HG03108 (cell line): ENCODE measurements around the gene JMJD1C.
"Not testable (repeated sequence)": the region's sequence is repeated elsewhere in the genome, so short reads cannot be mapped to it uniquely, and the experiment has no call there.

Experiments used
- ATAC-seq: cut with Tn5 transposase; IDR thresholded peaks from one replicate; pipeline ENCODE4 v1.9.1; 2021; ENCODE audit warnings: moderate library complexity; ENCODE audit not compliant: unreplicated experiment

Gene JMJD1C

DNA sequence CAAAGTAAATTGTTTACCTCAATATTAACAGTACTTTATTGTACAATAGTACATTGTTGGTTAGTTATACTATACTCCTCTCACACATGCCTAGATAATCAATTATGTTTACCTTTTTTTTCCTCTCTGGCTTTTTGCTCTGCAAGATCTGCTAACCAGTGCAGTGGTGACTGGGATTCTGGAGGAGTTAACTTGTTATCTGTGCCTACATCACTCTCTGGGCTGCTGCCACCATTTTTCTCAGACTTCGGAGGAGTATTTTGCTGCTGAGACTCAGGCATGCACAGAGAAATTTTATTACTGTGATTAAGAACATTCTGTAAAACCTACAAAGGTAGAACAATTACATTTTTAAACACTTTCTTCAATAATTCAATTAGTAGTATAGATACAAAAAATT, 273.0 kb downstream of the JMJD1C start:
- ATAC-seq, result no peak

DNA sequence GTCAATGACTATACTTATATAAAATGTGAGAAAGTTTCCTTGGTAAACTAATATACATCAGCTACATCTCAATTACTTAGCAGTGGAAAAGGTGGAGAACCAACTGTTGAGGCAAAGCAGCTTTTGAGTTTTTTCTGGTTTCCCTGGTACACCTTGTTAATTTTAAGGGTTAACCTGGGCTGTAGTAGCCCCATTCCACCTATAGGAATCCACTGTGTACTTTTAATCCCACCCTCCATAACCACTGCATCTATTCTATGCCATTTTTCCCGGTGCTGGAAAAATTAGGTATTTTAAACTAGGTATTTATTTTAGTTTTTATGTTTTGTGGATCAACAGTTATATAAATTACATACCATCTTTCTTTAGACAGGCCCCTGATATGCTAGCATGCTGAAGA, 290.2 kb downstream of the JMJD1C start:
- no peak for ATAC-seq

DNA sequence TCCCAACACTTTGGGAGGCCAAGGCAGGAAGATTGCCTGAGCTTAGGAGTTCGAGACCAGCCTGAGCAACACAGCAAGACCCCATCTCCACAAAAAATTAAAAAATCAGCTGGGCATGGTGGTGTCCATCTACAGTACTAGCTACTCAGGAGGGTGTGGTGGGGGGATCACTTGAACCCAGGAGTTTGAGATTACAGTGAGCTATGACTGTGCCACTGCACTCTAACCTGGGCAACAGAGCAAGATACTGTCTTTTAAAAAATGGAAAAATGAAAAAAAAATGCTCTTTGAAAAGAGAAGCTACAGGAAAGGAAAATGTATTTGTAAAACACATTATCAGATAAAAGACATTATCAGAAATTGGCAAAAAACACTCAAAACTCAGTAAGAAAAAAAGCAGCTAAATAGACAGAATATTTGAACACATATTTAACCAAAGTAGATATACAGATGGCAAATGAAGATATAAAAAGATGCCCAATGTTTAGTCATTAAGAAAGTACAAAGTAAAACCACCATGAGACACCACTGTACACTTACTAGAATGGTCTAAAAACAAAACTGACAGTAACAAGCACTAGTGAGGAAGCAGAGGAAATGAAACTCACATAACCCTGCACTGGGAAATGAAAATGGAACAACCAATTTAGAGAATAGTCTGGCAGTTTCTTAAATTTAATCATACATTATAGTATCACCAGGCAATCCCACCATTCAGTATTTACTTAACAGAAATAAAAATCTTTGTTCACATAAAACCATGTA, 292.1 kb downstream of the JMJD1C start:
- peak; percentile 98 for ATAC-seq

DNA sequence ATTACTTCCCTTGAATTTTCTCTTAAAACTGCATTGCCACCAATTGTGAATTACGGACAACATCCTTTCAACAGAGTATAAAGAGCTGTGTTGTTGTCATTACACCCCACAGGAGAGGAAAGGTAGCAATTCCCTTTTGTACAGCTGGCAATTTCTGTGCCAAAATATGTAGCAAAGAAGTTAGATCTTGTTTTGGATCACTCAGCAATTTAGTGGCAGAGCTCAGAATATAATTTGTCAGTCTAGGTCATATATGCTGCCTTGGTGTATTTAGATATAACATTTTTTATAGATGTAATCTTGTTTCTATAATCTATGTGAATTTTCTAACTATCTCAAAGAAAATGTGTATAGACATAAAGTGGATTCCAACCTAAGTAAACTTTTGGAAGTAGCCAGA, 293.9 kb downstream of the JMJD1C start:
- ATAC-seq, result no peak

DNA sequence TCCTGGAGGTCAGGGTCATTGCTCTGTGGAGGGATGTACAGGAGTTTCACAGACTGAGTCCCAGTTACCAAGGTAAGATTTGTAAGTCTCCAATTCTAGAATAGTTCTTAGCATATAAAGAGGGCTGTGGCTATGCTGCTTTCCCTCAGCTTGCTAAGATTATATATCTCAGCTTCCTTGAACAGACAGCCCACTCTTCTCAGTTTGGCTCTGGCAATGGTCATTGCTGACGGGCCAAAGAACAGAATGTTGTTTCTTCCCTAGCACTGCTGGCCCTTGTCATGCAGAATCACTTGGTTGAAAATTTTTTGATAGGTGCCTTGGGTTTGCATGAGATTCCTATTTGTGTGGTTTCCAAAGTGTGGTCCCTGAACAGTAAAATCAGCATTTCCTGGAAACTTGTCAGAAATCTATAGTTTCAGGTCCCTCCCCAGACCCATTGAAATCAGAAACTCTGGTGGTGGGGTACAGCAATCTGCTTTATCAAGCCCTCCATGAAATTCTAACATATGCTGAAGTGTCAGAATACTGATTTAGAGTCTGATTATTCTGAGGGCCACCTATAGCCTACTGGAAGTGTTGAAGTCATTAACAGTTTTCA, 294.4 kb downstream of the JMJD1C start:
- ATAC-seq, result no peak

- no peak for ATAC-seq
Measured at GRCh38 chr10:63169624-63170023, 296.2 kb downstream of the JMJD1C start.

DNA sequence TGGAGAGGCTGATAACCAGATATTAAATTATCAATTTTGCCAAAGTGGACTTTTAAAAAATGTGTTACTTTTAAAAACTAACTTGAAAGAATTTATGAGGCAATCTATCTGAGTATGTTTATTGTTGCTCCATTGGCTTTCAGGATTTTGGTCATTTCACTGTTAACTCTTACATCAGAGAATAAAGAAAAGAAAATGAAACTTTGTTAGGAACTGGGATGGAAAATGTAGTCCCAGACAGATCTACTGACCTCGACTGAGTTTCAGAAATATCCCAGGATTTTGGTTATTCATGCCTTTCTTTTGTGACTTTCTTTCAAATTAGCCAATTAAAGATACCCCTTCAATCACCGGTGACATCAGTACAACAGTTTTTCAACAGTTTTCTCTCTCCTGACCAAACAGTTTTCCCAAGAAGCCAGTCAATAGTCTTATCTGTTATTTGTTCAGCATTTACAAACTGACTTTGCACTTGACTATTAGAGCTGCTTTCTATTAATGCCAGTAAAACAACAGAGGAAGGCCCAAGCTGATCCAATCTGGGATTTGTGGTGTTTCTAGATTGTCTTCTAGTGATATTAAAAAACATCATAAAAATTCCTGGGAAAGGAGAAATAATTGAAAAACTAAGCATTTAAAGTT, 296.8 kb downstream of the JMJD1C start:
- no peak for ATAC-seq

DNA sequence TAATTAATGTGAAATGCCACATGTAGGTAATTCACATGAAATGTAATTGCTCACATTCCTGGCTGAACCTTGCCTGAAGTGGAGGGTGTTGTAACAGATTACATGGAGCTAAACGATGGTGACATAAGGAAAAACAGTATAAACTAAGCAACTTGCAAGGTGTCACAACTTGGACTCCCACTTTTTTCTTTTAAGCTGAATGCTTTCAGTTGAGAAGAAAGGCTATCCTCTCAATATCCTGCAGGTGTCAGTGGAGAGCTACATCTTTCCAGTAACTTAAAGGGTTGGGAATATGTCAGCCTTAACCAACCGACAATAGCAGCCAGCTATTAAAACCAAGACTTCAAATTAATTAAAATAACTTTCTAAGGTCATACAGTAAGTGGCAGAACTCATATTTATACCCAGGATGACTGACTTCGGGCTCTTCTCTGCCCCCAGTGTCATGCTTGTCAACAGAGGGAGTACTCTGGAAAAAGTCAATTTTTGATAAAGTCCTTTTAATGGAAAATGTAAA, 299.0 kb downstream of the JMJD1C start:
- no peak for ATAC-seq

- ATAC-seq, result no peak
Measured at GRCh38 chr10:63165249-63165648, 300.5 kb downstream of the JMJD1C start.

DNA sequence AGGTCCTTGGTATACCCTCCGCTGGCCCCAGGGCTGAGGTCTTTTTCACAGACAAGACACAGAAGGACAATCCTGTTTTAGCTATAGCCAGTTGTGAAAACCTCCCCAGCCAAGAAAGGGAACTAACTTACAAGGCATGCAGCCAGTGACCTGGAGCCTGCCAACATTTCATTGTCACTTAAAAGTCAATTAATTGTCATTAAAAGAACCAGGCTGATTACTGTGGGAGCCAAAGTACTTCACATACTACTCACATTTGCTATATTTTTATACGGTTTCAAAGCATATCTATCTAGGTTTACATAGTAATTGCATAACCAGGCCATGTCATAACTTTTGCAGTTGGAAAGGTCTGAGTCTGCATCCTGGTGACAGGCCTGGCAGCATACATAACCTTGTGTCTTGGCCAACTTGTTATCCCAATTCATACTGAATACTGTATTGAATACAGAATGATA, 301.6 kb downstream of the JMJD1C start:
- ATAC-seq, result no peak

GRCh38 chr10:63161592-63161991, 304.2 kb downstream of the JMJD1C start:
- ATAC-seq, result no peak

DNA sequence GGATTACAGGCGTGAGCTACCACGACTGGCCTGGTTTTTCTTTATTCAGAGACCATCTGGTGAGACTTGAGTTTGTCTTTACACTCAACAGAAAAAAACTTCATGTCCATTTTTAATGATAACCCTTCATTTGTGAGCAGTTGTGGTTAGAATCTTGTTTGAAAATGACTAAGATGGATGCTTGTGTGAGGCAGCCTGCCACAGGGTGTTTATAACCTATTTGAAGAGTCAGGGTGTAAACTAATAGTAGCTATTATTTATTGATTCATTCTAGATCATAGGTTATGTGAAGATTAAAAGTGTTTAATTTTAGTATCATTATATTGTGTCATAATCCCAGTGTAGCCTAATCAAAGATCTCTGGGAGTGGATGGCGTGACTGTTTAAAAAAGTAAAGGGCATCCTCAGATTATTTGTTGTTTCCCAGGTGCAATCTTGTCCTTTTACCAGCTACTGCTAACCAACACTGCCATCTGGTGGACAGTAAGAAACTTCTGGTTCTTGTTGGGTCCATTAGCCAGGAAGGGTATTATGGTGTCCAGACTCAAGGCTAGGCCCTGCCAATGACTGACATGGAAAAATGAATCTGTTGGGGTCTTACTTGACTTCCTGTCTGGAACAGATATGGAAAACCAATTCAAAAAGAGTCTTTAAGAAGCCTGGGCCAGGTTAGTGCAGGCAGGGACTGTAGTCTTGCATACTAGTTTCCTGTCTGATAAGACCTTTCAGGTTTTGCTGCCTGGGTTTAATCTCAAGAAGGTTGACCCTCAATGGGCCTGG, 307.7 kb downstream of the JMJD1C start:
- ATAC-seq, result peak; percentile 63

DNA sequence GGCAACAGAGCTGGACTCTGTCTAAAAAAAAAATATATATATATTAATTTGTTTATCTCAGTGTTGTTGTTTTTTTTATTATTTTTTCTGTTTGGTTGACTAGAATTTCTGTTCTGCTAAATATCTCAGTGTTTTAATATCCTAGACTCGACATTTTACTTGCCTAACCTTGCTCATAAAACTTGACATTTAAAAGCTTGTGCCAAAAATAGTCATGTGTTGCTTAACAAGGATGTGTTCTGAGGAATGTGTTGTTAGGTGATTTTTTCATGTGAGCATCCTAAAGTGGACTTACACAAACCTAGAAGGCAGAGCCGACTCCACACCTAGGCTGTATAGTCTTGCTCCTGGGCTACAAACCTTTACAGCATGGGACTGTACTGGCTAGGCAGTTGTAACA, 309.5 kb downstream of the JMJD1C start:
- ATAC-seq, result no peak

DNA sequence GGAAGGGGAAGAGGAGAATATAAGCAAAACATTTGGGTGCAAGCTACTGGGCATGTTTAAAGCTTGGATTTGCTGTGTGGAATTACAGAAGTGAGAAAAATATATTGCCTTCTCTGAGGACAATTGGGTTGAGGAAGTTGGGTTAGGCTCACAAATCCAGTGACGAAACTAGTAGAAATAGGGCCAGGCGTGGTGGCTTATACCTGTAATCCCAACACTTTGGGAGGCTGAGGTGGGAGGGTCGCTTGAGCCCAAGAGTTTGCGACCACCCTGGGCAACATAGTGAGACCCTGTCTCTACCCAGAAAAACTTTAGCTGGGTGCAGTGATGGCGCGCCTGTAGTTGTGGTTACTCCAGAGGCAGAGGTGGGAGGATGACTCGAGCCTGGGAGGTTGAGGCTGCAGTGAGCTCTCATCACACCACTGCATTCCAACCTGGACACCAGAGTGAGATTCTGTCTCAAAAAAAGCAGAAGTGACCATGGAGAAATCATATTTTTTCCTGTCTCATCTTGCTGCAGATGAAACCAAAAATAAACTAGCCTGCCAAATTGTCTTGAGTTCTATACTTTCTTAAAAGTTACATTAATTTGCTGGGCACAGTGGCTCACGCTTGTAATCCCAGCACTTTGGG, 310.3 kb downstream of the JMJD1C start:
- no peak for ATAC-seq

GRCh38 chr10:63154546-63155387, 311.0 kb downstream of the JMJD1C start:
- ATAC-seq, result no peak

DNA sequence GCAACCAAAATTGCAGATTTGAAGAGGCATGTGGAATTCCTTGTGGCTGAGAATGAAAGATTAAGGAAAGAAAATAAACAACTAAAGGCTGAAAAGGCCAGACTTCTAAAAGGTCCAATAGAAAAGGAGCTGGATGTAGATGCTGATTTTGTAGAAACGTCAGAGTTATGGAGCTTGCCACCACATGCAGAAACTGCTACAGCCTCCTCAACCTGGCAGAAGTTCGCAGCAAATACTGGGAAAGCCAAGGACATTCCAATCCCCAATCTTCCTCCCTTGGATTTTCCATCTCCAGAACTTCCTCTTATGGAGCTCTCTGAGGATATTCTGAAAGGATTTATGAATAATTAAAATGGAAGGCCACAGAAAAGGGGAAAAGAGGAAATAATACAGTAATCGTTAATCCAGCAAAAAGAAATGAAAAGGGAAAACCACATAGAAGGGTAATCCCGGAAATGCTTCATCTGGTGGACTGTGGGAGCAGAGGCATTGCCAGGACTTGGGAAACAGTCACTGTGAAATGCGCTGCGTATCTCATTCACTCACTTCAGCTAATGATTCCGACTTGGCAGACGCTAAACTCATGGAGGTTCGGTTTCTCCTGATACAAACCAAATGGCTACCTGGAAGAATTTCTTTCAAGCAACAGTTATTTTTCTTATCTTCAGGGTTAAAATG, 311.8 kb downstream of the JMJD1C start:
- not testable (repeated sequence) for ATAC-seq

GRCh38 chr10:63150745-63151144, 315.0 kb downstream of the JMJD1C start:
- no peak for ATAC-seq

DNA sequence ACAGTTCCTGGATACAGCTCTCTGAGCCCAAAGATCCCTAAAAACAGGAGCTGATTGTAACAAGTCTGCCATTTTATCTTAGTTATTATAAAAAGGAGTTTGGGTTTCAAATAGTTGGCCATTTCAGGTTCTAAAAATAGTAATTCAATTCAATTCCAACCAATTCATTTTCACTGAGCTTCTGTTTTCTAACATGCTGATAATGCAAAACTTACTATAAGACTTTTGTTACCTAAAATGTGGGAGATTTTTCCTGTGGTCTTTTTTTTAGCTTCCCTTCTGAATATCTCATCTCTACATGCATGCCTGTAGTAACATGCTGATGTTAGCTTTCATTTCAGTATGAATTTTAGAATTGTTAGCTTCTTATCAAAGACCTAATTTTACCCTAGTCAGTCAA, 319.3 kb downstream of the JMJD1C start:
- no peak for ATAC-seq

DNA sequence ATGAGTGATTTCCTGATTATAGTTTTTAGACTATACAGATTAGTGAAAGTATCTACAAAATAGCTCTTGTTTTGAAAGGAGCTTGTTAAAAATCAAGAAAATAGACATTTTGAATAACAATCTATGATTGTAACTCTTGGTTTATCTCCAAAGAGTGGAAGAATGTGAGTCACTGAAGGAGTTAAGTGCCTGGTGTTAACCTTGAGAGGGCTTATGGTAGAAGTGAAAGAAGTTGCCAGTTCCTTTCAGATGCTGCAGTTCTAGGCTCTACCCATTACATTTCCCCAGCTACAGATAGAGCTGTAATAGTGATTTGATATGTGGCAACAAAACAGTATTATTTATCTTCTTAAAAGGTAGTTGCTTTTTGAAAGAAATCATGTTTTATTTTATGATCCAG, 320.0 kb downstream of the JMJD1C start:
- ATAC-seq, result no peak
